Colon (tissue), 2 donors: ENCODE measurements around the gene PNPLA7.
"Not testable (repeated sequence)": the region's sequence is repeated elsewhere in the genome, so short reads cannot be mapped to it uniquely, and the experiment has no call there.

Source experiments
- FAIRE-seq: peaks from 2 replicates; lab custom pipeline; 2012; peaks lifted over from hg19 to GRCh38; lab: Jason Lieb, UNC
- donor health status: control.
- donor health status: control.

PNPLA7 gene

GRCh38 chr9:137550231-137550621, at the start of gene PNPLA7:
Gene PNPLA7, minus strand, starts transcription at chr9:137550402. Its CDS starts 205 bp downstream, at chr9:137550197.
- no peak for FAIRE-seq

- no peak for FAIRE-seq
Measured at GRCh38 chr9:137598943-137599342, 48.7 kb upstream of the PNPLA7 start.

GRCh38 chr9:137596577-137596976, 46.4 kb upstream of the PNPLA7 start:
- not testable (repeated sequence) for FAIRE-seq

DNA sequence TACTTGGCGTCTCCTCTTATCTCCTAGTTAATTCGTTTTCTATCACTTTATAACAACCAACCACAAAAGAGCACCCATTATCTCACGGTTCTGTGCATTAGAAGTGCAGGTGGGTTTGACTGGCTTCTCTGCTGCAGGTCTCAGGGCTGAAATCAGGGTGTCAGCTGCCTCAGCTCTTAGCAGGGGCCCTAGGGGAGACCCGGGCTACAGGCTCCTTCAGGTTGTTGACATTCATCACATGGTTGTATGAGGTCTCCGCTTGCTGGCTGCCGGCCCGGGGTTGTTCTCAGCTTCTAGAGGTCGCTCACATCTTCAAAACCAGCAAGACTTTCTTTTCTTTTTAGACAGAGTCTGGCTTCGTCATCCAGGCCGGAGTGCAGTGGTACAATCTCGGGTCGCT, 43.0 kb upstream of the PNPLA7 start:
- no peak for FAIRE-seq

- FAIRE-seq = no peak
Measured at GRCh38 chr9:137592767-137593166, 42.6 kb upstream of the PNPLA7 start.

- FAIRE-seq = no peak
Measured at GRCh38 chr9:137590469-137591383, 40.5 kb upstream of the PNPLA7 start, which contains the start of gene ZMYND19. Gene ZMYND19, minus strand, starts transcription at chr9:137590512. Its CDS starts 249 bp downstream, at chr9:137590263.

DNA sequence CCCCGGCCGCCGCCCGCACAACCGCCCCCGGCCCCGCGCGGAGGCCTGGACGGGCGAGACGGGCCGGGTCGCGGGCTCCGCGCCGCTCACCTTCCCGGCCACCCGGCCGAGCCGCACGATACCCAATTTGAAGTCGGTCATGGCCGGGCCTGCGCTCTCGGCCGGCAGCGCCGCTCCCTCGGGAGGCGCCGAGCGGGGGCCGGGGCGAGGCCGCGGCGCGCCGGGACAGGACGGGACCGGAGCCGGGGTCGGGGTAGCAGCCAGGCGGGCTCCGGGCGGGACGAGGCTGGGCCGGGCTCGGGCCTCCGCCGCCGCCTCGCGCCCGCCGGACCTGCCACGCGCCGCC, 39.9 kb upstream of the PNPLA7 start:
- no peak for FAIRE-seq

DNA sequence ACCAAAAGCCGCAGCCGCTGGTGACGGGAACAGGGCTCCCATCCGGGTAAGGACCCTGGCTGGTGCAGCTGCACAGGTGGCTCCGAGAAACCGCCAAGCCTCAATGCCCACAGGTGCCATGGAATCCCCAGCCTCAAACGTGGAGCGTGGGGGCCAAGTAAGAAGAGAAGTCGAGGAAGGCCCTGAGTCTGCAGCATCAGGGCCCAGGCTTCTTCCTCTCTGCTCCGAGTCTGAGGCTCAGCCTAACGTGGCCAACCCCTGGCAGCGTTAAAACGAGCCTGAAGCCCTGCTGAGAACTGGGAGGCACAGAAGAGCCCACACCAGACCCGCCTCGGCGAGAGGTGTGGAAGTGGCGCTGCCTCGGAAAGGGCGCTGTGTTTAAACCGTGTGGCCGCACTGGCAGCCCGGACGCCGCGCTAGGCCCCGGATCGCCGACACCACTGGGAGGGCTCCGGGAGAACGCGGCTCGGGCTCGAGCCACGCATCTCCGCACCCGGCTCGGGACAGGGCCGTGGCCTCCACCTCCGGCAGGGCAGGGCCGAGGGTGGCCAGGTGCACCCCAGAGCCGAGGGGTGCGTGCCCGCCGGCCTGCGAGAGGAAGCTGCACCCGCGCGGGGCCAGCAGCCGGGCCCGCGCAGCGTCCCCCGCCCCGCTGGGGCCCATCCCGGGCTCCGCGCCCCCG, 39.4 kb upstream of the PNPLA7 start:
- no peak for FAIRE-seq

DNA sequence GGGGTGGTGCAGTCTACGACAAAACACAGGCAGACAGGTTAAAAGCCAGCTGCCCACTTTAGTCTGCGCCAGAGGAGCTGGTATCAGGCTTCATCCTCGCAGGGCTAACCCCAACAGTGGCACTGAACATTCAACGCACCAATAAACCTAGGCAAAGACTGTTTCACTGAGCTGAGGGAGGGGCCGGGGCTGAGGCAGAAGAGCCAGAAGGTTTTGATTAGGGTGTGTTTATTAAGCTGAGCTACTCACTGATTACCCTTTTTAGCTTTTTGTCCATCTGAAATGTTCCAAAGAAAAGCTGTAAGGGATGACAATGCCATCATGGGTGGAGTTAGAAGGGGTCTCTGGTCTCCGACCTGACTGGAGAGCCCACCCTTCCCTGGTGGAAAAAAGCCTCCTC, 38.7 kb upstream of the PNPLA7 start:
- no peak for FAIRE-seq

DNA sequence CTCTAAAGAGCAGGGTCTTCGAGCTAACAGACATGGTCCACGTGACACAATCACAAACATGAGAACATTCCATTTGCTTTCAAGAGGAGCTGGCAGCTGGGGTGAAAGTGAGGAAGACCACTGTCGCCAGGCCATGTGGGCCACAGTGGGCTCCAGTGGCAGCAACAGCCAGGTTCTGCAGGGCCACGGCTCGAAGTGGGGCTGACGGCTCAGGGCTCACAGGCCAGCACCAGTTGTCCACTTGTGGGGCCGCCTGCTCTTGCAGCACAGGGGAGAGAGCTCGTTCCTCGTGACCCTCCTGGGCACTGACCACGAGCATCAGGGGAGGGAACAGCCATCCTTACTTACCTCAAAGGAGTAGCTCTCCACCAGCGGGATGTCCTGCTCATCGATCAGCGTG, 38.1 kb upstream of the PNPLA7 start:
- no peak for FAIRE-seq

DNA sequence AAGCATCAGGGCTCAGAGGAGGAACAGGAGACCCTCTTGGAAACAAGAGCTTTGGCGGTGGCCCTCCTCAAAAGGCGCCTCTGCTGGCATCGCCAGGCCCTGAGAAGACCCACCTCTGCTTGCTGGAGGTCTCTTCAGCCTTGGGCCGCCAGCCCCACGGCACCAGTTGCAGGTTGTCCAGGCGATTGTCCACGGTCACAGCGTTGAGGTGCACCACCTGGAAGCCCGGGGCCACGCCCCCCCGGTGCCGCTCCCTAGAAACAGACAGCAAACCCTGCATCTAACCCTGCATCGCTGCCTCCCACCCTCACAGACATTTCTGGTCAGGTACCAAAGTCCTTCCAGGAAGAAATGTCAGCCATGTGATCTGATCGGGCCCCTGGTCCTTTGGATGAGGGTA, 36.7 kb upstream of the PNPLA7 start:
- no peak for FAIRE-seq

DNA sequence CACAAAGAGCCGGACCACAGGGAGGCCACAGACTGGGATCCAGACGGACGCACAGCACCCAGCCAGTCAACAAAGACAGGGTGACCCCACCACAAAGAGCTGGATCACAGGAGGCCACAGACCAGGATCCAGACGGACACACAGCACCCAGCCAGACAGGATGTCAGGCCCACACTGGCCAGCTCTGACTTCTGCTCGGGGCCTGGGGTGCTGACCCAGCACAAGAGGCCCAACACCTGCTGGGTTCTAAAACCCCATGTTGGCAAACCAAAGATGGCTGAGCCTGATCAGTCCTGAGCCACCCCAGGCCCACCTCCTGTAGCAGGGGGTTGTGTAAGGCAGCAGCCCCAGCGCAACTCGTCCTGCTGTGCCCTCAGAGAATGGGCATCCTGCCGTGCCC, 33.8 kb upstream of the PNPLA7 start:
- no peak for FAIRE-seq

DNA sequence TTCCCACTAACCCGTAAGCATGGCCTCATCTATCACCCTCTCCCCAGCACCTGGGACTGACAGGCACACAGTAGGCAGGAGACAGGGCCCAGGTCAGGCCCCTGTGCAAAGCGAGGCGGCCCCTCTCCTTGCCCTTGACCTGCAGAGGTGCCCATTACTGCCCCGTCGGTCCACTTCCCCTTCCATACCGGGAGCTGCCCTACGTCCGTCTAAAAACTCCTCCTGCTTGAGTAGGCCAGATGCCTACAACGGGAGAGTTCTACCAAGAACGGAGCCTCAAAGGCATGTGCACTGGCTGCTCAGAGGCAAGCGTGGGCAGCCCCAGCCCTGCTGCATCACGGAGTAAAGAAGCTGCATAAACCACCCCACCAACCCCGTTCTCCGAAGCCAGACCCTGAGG, 33.1 kb upstream of the PNPLA7 start:
- no peak for FAIRE-seq

GRCh38 chr9:137582286-137582860, 32.2 kb upstream of the PNPLA7 start:
- no peak for FAIRE-seq

GRCh38 chr9:137581361-137582285, 31.4 kb upstream of the PNPLA7 start:
- FAIRE-seq = no peak

GRCh38 chr9:137580954-137581322, 30.7 kb upstream of the PNPLA7 start:
- no peak for FAIRE-seq

DNA sequence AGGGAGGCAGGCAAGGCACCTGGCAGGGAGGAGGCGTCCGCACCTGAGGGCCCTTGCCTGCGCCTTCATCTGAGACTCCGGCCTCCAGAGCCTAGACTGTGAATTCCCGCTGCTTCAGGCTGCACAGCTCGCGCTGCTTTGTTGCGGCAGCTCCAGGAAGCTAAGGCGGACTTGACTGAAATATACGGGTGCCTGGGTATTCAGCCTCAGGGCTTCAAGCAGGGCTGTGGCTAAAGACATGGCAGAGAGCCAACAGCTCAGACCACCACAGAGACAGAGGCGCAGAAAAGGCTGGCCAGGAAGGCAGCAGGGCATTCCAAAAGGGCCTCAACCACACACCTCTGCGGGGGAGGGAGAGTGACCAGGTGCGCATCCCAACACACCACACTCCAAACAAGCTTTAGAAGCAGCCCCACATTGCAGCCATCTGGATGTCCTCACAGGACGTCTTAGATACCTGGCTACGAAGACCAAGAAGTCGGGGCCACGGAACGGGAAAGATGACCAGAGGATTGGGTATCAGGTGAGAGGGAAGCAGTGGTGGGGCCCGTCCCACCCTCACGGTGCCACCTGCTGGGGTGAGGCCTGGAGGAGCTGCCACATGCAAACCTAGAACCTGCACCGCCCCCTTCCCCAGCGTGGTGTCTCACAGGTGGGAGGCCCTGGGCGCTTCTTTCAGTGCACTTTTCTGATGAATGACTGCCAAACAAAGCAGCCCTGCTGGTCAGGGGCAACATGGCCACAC, 30.2 kb upstream of the PNPLA7 start:
- no peak for FAIRE-seq

DNA sequence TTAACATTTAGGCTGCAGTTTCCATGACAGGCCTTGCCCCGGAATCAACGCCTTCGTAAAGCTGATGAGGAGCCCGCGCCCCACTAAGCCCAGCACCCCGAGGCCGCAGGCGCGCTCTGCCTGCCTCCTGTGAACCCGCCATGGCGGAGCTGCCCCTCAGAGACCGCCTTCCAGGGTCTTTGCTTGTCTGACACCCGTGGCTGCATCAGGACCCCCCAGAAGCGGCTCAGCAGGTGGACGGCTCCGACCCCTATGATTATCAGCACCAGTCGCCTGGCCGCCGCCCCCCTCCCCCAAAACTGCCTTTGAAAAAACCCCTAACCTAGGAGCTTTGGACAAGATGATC, 29.0 kb upstream of the PNPLA7 start:
- no peak for FAIRE-seq

DNA sequence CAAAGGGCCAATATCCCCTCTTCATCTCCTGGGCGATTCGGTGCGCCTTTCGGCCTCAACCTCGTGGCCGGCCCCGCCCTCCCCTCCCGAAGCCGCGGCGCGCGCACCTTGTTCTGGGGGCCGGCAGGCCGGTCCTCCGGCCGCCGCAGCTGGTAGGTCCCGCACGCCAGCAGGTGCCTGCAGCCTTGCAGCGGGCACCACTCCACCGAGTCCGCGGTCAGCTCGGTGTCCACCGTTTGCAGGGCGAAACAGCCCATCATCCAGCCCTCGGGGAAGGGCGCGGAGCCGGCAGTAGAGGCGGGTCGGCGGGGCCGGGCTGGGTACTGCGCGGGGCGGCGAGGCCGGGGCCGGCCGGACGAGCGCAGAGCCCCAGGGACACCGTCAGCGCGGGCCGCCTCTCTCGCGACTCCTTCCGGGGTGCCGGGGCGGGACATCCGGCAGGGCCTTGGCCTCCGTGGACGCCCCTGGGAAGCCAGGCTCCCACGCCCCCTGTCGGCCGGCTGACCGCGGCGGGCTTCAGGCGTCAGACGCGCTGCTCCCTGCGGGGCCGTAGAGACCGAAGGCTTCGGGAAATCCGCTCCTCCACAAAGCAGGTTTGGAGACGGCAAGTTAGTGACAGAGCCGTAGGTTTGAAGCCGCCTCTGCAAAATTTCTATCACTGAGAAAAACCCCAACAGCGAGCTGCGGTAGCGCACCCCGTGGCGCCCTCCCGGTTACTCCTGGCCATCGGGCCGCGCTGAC, 28.5 kb upstream of the PNPLA7 start, which contains the start of gene DPH7:
Gene DPH7 (minus strand): TSS at position 408 of the 741 bp plus-strand sequence. CDS start 148 bp downstream, at position 260.
- FAIRE-seq = no peak

- FAIRE-seq = no peak
Measured at GRCh38 chr9:137575716-137576411, 25.7 kb upstream of the PNPLA7 start.
